ENCODE results near the gene POLG2. TPM values are rescaled to one million over a fixed set of nuclear protein-coding genes. Genes with fewer than 3 reads are reported as not detected.

POLG2 gene
- total RNA-seq, 1 experiment from 2014 or later, result 28.9 TPM

- H3K36me3 ChIP-seq (ENCODE audit: control insufficient read depth, insufficient read depth, low read length), result peaks cover 9% of the 10 kb centered on the region
- Mint-ChIP-seq H3K9me3 (ENCODE audit: unreplicated experiment) (no peaks in the 10 kb centered on the region), H3K27me3 (ENCODE audit: insufficient read depth, unreplicated experiment) (no peaks in the 10 kb centered on the region), H3K27ac (ENCODE audit: unreplicated experiment) (peak overlapping the region; percentile 100), H3K4me1 (ENCODE audit: low read depth, unreplicated experiment) (peaks cover 50% of the 10 kb centered on the region), H3K36me3 (ENCODE audit: insufficient read depth, unreplicated experiment) (peaks cover 87% of the 10 kb centered on the region), H3K4me3 (ENCODE audit: unreplicated experiment) (peak overlapping the region; percentile 97)
- intact Hi-C loops (cut with micrococcal nuclease; ENCODE audit: unreplicated experiment), result no loop called here
- no peaks in the 10 kb centered on the region for H3K9me3 ChIP-seq
- CTCF ChIA-PET, result no interaction called here
- POLR2A ChIA-PET, result interaction anchor here (3.3 kb wide), 1 partner anchor 7 kb away, joined by 79 read pairs; the partner anchor contains the start of gene POLG2
- H3K4me3 ChIP-seq (ENCODE audit: low read depth, low read length), result peak overlapping the region; percentile 45
- TF ChIP-seq, protein P1, sequence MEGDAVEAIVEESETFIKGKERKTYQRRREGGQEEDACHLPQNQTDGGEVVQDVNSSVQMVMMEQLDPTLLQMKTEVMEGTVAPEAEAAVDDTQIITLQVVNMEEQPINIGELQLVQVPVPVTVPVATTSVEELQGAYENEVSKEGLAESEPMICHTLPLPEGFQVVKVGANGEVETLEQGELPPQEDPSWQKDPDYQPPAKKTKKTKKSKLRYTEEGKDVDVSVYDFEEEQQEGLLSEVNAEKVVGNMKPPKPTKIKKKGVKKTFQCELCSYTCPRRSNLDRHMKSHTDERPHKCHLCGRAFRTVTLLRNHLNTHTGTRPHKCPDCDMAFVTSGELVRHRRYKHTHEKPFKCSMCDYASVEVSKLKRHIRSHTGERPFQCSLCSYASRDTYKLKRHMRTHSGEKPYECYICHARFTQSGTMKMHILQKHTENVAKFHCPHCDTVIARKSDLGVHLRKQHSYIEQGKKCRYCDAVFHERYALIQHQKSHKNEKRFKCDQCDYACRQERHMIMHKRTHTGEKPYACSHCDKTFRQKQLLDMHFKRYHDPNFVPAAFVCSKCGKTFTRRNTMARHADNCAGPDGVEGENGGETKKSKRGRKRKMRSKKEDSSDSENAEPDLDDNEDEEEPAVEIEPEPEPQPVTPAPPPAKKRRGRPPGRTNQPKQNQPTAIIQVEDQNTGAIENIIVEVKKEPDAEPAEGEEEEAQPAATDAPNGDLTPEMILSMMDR (IDR thresholded peaks at IDR 0.05; ENCODE audit: insufficient read depth in 1 of 2, low read depth in 1 of 2, low read length in 1 of 2, severe bottlenecking in 1 of 2, unreplicated experiment in 1 of 2), result no peak
- H3K4me1 ChIP-seq, result peaks cover 26% of the 10 kb centered on the region
- DNase-seq, result no peak
- H3K27me3 ChIP-seq (replicated peaks; ENCODE audit: control insufficient read depth, insufficient read depth, low read length), result no peaks in the 10 kb centered on the region
- BruUV-seq (replicated peaks), result no TSS peak
Observed at GRCh38 chr17:64503821-64504768, 7.2 kb upstream of the POLG2 start.

DNA sequence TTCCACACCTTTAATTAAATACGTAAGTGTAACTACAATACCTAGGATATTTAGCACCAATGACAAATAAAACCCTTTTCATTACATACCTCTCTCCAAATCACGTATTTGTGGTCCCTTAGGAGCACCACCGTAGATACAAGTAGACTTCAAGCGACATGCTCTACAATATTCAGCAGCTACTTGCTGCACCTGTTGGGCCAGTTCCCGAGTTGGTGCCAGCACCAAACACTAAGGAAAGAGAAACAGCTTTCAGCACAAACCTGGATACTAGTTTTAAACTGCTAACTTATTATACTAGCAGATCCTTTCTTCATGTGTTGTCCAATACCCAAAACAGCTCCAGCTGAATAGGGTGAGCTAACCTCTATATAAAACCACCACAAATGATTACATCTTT, 6.5 kb upstream of the POLG2 start:
- H3K9me3 Mint-ChIP-seq (ENCODE audit: unreplicated experiment), result no peaks in the 10 kb centered on the region
- no TSS peak for BruUV-seq (replicated peaks)
- no peak for DNase-seq
- TF ChIP-seq, protein P1 (IDR thresholded peaks at IDR 0.05; ENCODE audit: insufficient read depth in 1 of 2, low read depth in 1 of 2, low read length in 1 of 2, severe bottlenecking in 1 of 2, unreplicated experiment in 1 of 2), result no peak
- Histone ChIP-seq H3K27me3 (replicated peaks; ENCODE audit: control insufficient read depth, insufficient read depth, low read length) (no peaks in the 10 kb centered on the region), H3K4me1 (peaks cover 34% of the 10 kb centered on the region), H3K36me3 (ENCODE audit: control insufficient read depth, insufficient read depth, low read length) (peaks cover 7% of the 10 kb centered on the region), H3K4me3 (ENCODE audit: low read depth, low read length) (no peak overlapping the region), H3K9me3 (no peaks in the 10 kb centered on the region)
- no peaks in the 10 kb centered on the region for H3K27me3 Mint-ChIP-seq (ENCODE audit: insufficient read depth, unreplicated experiment)
- H3K27ac Mint-ChIP-seq (ENCODE audit: unreplicated experiment), result peak overlapping the region; percentile 48
- H3K4me1 Mint-ChIP-seq (ENCODE audit: low read depth, unreplicated experiment), result peaks cover 56% of the 10 kb centered on the region
- H3K4me3 Mint-ChIP-seq (ENCODE audit: unreplicated experiment), result peak overlapping the region; percentile 34
- CTCF ChIA-PET, result no interaction called here
- H3K36me3 Mint-ChIP-seq (ENCODE audit: insufficient read depth, unreplicated experiment), result peaks cover 95% of the 10 kb centered on the region
- POLR2A ChIA-PET, result no interaction called here
- intact Hi-C loops (cut with micrococcal nuclease; ENCODE audit: unreplicated experiment), result no loop called here

GRCh38 chr17:64502809-64503208, 6.0 kb upstream of the POLG2 start:
- DNase-seq, result no peak
- no TSS peak for BruUV-seq (replicated peaks)

More at GRCh38 chr17:64502809-64503208, 6.0 kb upstream of the POLG2 start:
- CTCF ChIA-PET, result no interaction called here
- TF ChIP-seq, protein P1 (IDR thresholded peaks at IDR 0.05; ENCODE audit: insufficient read depth in 1 of 2, low read depth in 1 of 2, low read length in 1 of 2, severe bottlenecking in 1 of 2, unreplicated experiment in 1 of 2), result no peak
- Histone ChIP-seq H3K4me3 (ENCODE audit: low read depth, low read length) (no peak overlapping the region), H3K27me3 (replicated peaks; ENCODE audit: control insufficient read depth, insufficient read depth, low read length) (no peaks in the 10 kb centered on the region), H3K4me1 (peaks cover 39% of the 10 kb centered on the region), H3K9me3 (no peaks in the 10 kb centered on the region), H3K36me3 (ENCODE audit: control insufficient read depth, insufficient read depth, low read length) (peaks cover 7% of the 10 kb centered on the region)
- Mint-ChIP-seq H3K27ac (ENCODE audit: unreplicated experiment) (peak overlapping the region; percentile 48), H3K9me3 (ENCODE audit: unreplicated experiment) (no peaks in the 10 kb centered on the region), H3K27me3 (ENCODE audit: insufficient read depth, unreplicated experiment) (no peaks in the 10 kb centered on the region), H3K4me3 (ENCODE audit: unreplicated experiment) (peak overlapping the region; percentile 34), H3K36me3 (ENCODE audit: insufficient read depth, unreplicated experiment) (peaks cover 100% of the 10 kb centered on the region), H3K4me1 (ENCODE audit: low read depth, unreplicated experiment) (peaks cover 61% of the 10 kb centered on the region)
- POLR2A ChIA-PET, result no interaction called here
- intact Hi-C loops (cut with micrococcal nuclease; ENCODE audit: unreplicated experiment), result no loop called here
